Endometrial microvascular endothelial cells (primary cell): ENCODE data around the gene GAL3ST1. TPM values are rescaled to one million over a fixed set of nuclear protein-coding genes. Genes with fewer than 3 reads are reported as not detected.
"Not testable (repeated sequence)": the region's sequence is repeated elsewhere in the genome, so short reads cannot be mapped to it uniquely, and the experiment has no call there.

ENCODE experiments used
- in situ Hi-C: cut with HindIII; loops from 2 replicates; pipeline ENCODE4 v1.10.0; 2017; ENCODE audit warnings: low sequenced_read_pairs, low pct_unique_long_range_greater_than_20kb; ENCODE audit errors: inconsistent ontology term
- total RNA-seq: library from RNA; depleted of rRNA; stranded (reverse); fragments of >200 nt; gene quantifications from one replicate; pipeline ENCODE4 v1.2.3, GENCODE V29; 2015; ENCODE audit errors: inconsistent ontology term

GAL3ST1 gene
- total RNA-seq, 1 donor from 2014 or later = not detected

GRCh38 chr22:30568137-30568805 lies 6.2 kb downstream of the GAL3ST1 start:
- in situ Hi-C loops = no loop called here

- in situ Hi-C loops = not testable (repeated sequence)
Measured at GRCh38 chr22:30567277-30567676, 7.2 kb downstream of the GAL3ST1 start.

- in situ Hi-C loops = no loop called here
Measured at GRCh38 chr22:30566125-30566524, 8.3 kb downstream of the GAL3ST1 start.

GRCh38 chr22:30565341-30565740 lies 9.1 kb downstream of the GAL3ST1 start:
- in situ Hi-C loops = no loop called here

GRCh38 chr22:30564761-30565119 lies 9.7 kb downstream of the GAL3ST1 start:
- in situ Hi-C loops = no loop called here

- in situ Hi-C loops = no loop called here
Measured at GRCh38 chr22:30564045-30564760, 10.3 kb downstream of the GAL3ST1 start.

GRCh38 chr22:30562366-30562765 lies 12.1 kb downstream of the GAL3ST1 start:
- in situ Hi-C loops = no loop called here

- in situ Hi-C loops = no loop called here
Measured at GRCh38 chr22:30561402-30562189, 12.9 kb downstream of the GAL3ST1 start.

- in situ Hi-C loops = not testable (repeated sequence)
Measured at GRCh38 chr22:30560643-30561202, 13.7 kb downstream of the GAL3ST1 start.

GRCh38 chr22:30559889-30560288 lies 14.6 kb downstream of the GAL3ST1 start:
- in situ Hi-C loops = no loop called here

- in situ Hi-C loops = no loop called here
Measured at GRCh38 chr22:30557243-30557642, 17.2 kb downstream of the GAL3ST1 start.

- in situ Hi-C loops = no loop called here
Measured at GRCh38 chr22:30556388-30556787, 18.1 kb downstream of the GAL3ST1 start.

- in situ Hi-C loops = no loop called here
Measured at GRCh38 chr22:30555282-30556210, 18.9 kb downstream of the GAL3ST1 start.

GRCh38 chr22:30553971-30554370 lies 20.5 kb downstream of the GAL3ST1 start:
- in situ Hi-C loops = no loop called here

- in situ Hi-C loops = no loop called here
Measured at GRCh38 chr22:30552719-30553118, 21.7 kb downstream of the GAL3ST1 start.

- in situ Hi-C loops = not testable (repeated sequence)
Measured at GRCh38 chr22:30551813-30552212, 22.7 kb downstream of the GAL3ST1 start.

GRCh38 chr22:30547188-30547587 lies 27.3 kb downstream of the GAL3ST1 start:
- in situ Hi-C loops = no loop called here

- in situ Hi-C loops = no loop called here
Measured at GRCh38 chr22:30546616-30547015, 27.8 kb downstream of the GAL3ST1 start, which contains the start of gene SEC14L6. TSS of gene SEC14L6 (minus strand) at chr22:30546741. CDS start at chr22:30546682, 59 bp downstream.
